Tibial artery (tissue), 4 donors: ENCODE data around the gene DDX31.

Source experiments
- DNase-seq, 2 donors: peaks; one replicate each; pipeline ENCODE4 v3.0.0-alpha.2; 2019
- H3K27ac ChIP-seq, 2 donors: fragments of 200-600 bp; sonication (generic) in 1 of 2; 1 replicate in 1 of 2; 2 replicates in 1 of 2; pipeline ENCODE4 v1.5.1; 2018 to 2019; ENCODE audit warnings: mild to moderate bottlenecking in 1 of 2
- H3K27me3 ChIP-seq, 2 donors: fragments of 200-600 bp; sonication (generic) in 1 of 2; one replicate each; pipeline versions ENCODE4 v1.5.1 to v1.6.0; 2016 to 2019
- H3K36me3 ChIP-seq, 3 donors: fragments of 200-600 bp; sonication (generic) in 2 of 3; one replicate each; pipeline ENCODE4 v1.5.1; 2016 to 2019; ENCODE audit warnings: mild to moderate bottlenecking in 2 of 3
- H3K4me1 ChIP-seq, 4 donors: fragments of 200-600 bp; sonication (generic) in 2 of 4; 1 replicate in 3 of 4; 2 replicates in 1 of 4; pipeline ENCODE4 v1.5.1; 2016 to 2019
- H3K4me3 ChIP-seq, 2 donors: fragments of 200-600 bp; sonication (generic) in 1 of 2; 1 replicate in 1 of 2; 2 replicates in 1 of 2; pipeline ENCODE4 v1.5.1; 2018 to 2019; ENCODE audit warnings: mild to moderate bottlenecking in 2 of 2
- H3K9me3 ChIP-seq, 3 donors: fragments of 200-600 bp; sonication (generic) in 1 of 3; one replicate each; pipeline ENCODE4 v1.5.1; 2016 to 2019
- CTCF ChIP-seq, 2 experiments: fragments of 200-600 bp in 1 of 2; fragments of 450-650 bp in 1 of 2; IDR thresholded peaks; one replicate each; pipeline ENCODE4 v1.5.1; 2017 to 2019; ENCODE audit warnings: antibody characterized with exemption in 2 of 2, mild to moderate bottlenecking in 1 of 2, moderate library complexity in 1 of 2
- intact Hi-C: fragments of 100-400 bp; cut with DNase I; formaldehyde crosslinking; loops from one replicate; pipeline ENCODE4 v1.15.0; 2023; ENCODE audit warnings: low total_unique reads

Gene DDX31

GRCh38 chr9:132547436-132547835, 122.3 kb downstream of the DDX31 start:
- H3K36me3 ChIP-seq, result no peaks in the 10 kb centered on the region
- H3K9me3 ChIP-seq, result no peaks in the 10 kb centered on the region
- intact Hi-C loops, result no loop called here
- peaks cover 0 to 5% (median 2%) of the 10 kb centered on the region in 4 donors for H3K4me1 ChIP-seq
- H3K27ac ChIP-seq, result no peak overlapping the region
- DNase-seq, result no peak
- TF ChIP-seq CTCF (IDR thresholded peaks at IDR 0.05), result no peak
- H3K27me3 ChIP-seq, result peaks cover 0 to 51% of the 10 kb centered on the region in 2 donors
- H3K4me3 ChIP-seq, result no peak overlapping the region

- Histone ChIP-seq H3K9me3 (no peaks in the 10 kb centered on the region), H3K4me1 (peaks cover 0 to 5% (median 2%) of the 10 kb centered on the region in 4 donors), H3K4me3 (no peak overlapping the region), H3K27ac (no peak overlapping the region), H3K36me3 (no peaks in the 10 kb centered on the region), H3K27me3 (peaks cover 0 to 51% of the 10 kb centered on the region in 2 donors)
- intact Hi-C loops, result no loop called here
- no peak for DNase-seq
- TF ChIP-seq CTCF (IDR thresholded peaks at IDR 0.05), result no peak
Observed at GRCh38 chr9:132547052-132547431, 122.7 kb downstream of the DDX31 start.

- Histone ChIP-seq H3K27ac (no peak overlapping the region), H3K36me3 (no peaks in the 10 kb centered on the region), H3K27me3 (peaks cover 0 to 44% of the 10 kb centered on the region in 2 donors), H3K4me1 (peaks cover 0 to 5% (median 2%) of the 10 kb centered on the region in 4 donors), H3K4me3 (no peak overlapping the region), H3K9me3 (no peaks in the 10 kb centered on the region)
- DNase-seq, result no peak
- no peak for TF ChIP-seq CTCF (IDR thresholded peaks at IDR 0.05)
- intact Hi-C loops, result no loop called here
Observed at GRCh38 chr9:132546148-132547051, 123.4 kb downstream of the DDX31 start.

GRCh38 chr9:132545578-132545977, 124.2 kb downstream of the DDX31 start:
- intact Hi-C loops, result no loop called here
- no peak for DNase-seq
- no peak for TF ChIP-seq CTCF (IDR thresholded peaks at IDR 0.05)
- H3K36me3 ChIP-seq, result no peaks in the 10 kb centered on the region
- H3K27me3 ChIP-seq, result peaks cover 0 to 42% of the 10 kb centered on the region in 2 donors
- H3K4me3 ChIP-seq, result no peak overlapping the region
- no peaks in the 10 kb centered on the region for H3K9me3 ChIP-seq
- H3K27ac ChIP-seq, result no peak overlapping the region
- H3K4me1 ChIP-seq, result peaks cover 0 to 5% (median 2%) of the 10 kb centered on the region in 4 donors

GRCh38 chr9:132543960-132544359, 125.8 kb downstream of the DDX31 start:
- Histone ChIP-seq H3K4me3 (no peak overlapping the region), H3K9me3 (no peaks in the 10 kb centered on the region), H3K27ac (no peak overlapping the region), H3K36me3 (no peaks in the 10 kb centered on the region), H3K27me3 (peaks cover 0 to 42% of the 10 kb centered on the region in 2 donors), H3K4me1 (peaks cover 0 to 5% (median 2%) of the 10 kb centered on the region in 4 donors)
- TF ChIP-seq CTCF (IDR thresholded peaks at IDR 0.05), result no peak
- DNase-seq, result no peak
- intact Hi-C loops, result no loop called here
